ENCODE data around the gene APBA3.

GRCh38 chr19:3769494-3769893 is 8.0 kb upstream of the APBA3 start:
- TF ChIP-seq, protein P1, sequence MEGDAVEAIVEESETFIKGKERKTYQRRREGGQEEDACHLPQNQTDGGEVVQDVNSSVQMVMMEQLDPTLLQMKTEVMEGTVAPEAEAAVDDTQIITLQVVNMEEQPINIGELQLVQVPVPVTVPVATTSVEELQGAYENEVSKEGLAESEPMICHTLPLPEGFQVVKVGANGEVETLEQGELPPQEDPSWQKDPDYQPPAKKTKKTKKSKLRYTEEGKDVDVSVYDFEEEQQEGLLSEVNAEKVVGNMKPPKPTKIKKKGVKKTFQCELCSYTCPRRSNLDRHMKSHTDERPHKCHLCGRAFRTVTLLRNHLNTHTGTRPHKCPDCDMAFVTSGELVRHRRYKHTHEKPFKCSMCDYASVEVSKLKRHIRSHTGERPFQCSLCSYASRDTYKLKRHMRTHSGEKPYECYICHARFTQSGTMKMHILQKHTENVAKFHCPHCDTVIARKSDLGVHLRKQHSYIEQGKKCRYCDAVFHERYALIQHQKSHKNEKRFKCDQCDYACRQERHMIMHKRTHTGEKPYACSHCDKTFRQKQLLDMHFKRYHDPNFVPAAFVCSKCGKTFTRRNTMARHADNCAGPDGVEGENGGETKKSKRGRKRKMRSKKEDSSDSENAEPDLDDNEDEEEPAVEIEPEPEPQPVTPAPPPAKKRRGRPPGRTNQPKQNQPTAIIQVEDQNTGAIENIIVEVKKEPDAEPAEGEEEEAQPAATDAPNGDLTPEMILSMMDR (optimal IDR thresholded peaks at IDR 0.05 in 1 of 3, IDR thresholded peaks at IDR 0.05 in 1 of 3, conservative IDR thresholded peaks at IDR 0.05 in 1 of 3; ENCODE audit: extremely low read depth in 1 of 3, insufficient read depth in 2 of 3, low read length in 3 of 3): peak in 1 of 3 experiments; percentile 39
- TF ChIP-seq EZH2 (IDR thresholded peaks at IDR 0.05; ENCODE audit: low read length): no peak
